Neural progenitor cell (in vitro differentiated cells): ENCODE data around the gene COA3. TPM values are rescaled to one million over a fixed set of nuclear protein-coding genes. Genes with fewer than 3 reads are reported as not detected.
A peak's percentile ranks its signal among the peaks of the same experiment; 100 is the strongest.

ENCODE experiments used
- DNase-seq: peaks from one replicate; pipeline ENCODE4 v3.0.0-alpha.2; 2016; ENCODE audit warnings: low spot score
- H2AFZ ChIP-seq: fragments of 200-600 bp; sonication (generic); replicated peaks from 2 replicates; pipeline ENCODE4 v1.6.1; 2016; ENCODE audit warnings: antibody characterized with exemption
- H3F3A ChIP-seq: fragments of 200-600 bp; sonication (generic); 2 replicates; pipeline ENCODE4 v1.6.1; 2016; ENCODE audit warnings: antibody characterized with exemption, low read depth
- H3K27ac ChIP-seq: fragments of 200-600 bp; sonication (generic); 2 replicates; pipeline ENCODE4 v1.5.1; 2016; ENCODE audit warnings: mild to moderate bottlenecking
- H3K27me3 ChIP-seq: fragments of 200-600 bp; sonication (generic); 2 replicates; pipeline ENCODE4 v1.6.1; 2016; ENCODE audit warnings: mild to moderate bottlenecking, moderate library complexity
- H3K36me3 ChIP-seq: fragments of 200-600 bp; sonication (generic); 2 replicates; pipeline ENCODE4 v1.5.1; 2016
- H3K4me1 ChIP-seq: fragments of 200-600 bp; sonication (generic); 2 replicates; pipeline ENCODE4 v1.6.1; 2016; ENCODE audit warnings: mixed run types
- H3K4me2 ChIP-seq: fragments of 200-600 bp; sonication (generic); 2 replicates; pipeline ENCODE4 v1.6.1; 2016
- H3K4me3 ChIP-seq: fragments of 200-600 bp; sonication (generic); 2 replicates; pipeline ENCODE4 v1.5.1; 2016
- H3K79me2 ChIP-seq: fragments of 200-600 bp; sonication (generic); 2 replicates; pipeline ENCODE4 v1.6.1; 2016; ENCODE audit warnings: low read depth
- H3K9ac ChIP-seq: fragments of 200-600 bp; sonication (generic); 2 replicates; pipeline ENCODE4 v1.6.1; 2016
- H3K9me3 ChIP-seq: fragments of 200-600 bp; sonication (generic); 2 replicates; pipeline ENCODE4 v1.5.1; 2016; ENCODE audit warnings: low read depth
- H4K20me1 ChIP-seq: fragments of 200-600 bp; sonication (generic); 2 replicates; pipeline ENCODE4 v1.6.1; 2016; ENCODE audit warnings: low read depth
- H3K27ac Mint-ChIP-seq: 3 replicates; pipeline ENCODE4 v1.8.0; 2021; ENCODE audit warnings: mixed read lengths
- H3K27me3 Mint-ChIP-seq: 2 replicates; pipeline ENCODE4 v1.8.0; 2022; ENCODE audit warnings: low read depth, mild to moderate bottlenecking, inconsistent platforms, moderate library complexity, mixed read lengths; ENCODE audit not compliant: insufficient read depth
- H3K36me3 Mint-ChIP-seq: 3 replicates; pipeline ENCODE4 v1.8.0; 2021; ENCODE audit warnings: mixed read lengths
- H3K4me1 Mint-ChIP-seq: 3 replicates; pipeline ENCODE4 v1.8.0; 2021; ENCODE audit warnings: mixed read lengths
- H3K4me3 Mint-ChIP-seq: 3 replicates; pipeline ENCODE4 v1.8.0; 2021; ENCODE audit warnings: mild to moderate bottlenecking, moderate library complexity, mixed read lengths
- H3K9me3 Mint-ChIP-seq: 3 replicates; pipeline ENCODE4 v1.8.0; 2020; ENCODE audit warnings: mixed read lengths
- CTCF ChIP-seq: fragments of 200-600 bp; sonication (generic); IDR thresholded peaks from 2 replicates; pipeline ENCODE4 v1.5.1; 2017; ENCODE audit warnings: antibody characterized with exemption, mild to moderate bottlenecking
- EZH2 ChIP-seq: fragments of 200-600 bp; sonication (generic); IDR thresholded peaks from 2 replicates; pipeline ENCODE4 v1.6.1; 2017; ENCODE audit warnings: antibody characterized with exemption, mild to moderate bottlenecking, moderate library complexity
- EZH2phosphoT487 ChIP-seq: fragments of 200-600 bp; sonication (generic); IDR thresholded peaks from 2 replicates; pipeline ENCODE4 v1.6.1; 2017; ENCODE audit warnings: antibody characterized with exemption
- total RNA-seq: library from RNA; depleted of rRNA; stranded (reverse); fragments of >200 nt; gene quantifications from 2 replicates; pipeline ENCODE4 v1.2.3, GENCODE V29; 2015; ENCODE audit warnings: low replicate concordance

COA3 gene
- total RNA-seq, 1 donor from 2014 or later, result 61.2 TPM

GRCh38 chr17:42798011-42798382, 507 bp downstream of the COA3 start:
- peaks cover 7% of the 10 kb centered on the region for H3K4me1 ChIP-seq

GRCh38 chr17:42797067-42798007, 1.2 kb downstream of the COA3 start:
- Histone ChIP-seq H3K36me3 (no peaks in the 10 kb centered on the region), H3K27ac (no peak overlapping the region), H2AFZ (no peak overlapping the region), H3K27me3 (peaks cover 24% of the 10 kb centered on the region), H3K9ac (peak overlapping the region; percentile 73), H3K4me3 (peak overlapping the region; percentile 87), H3K79me2 (peaks cover 16% of the 10 kb centered on the region), H3K4me2 (peak overlapping the region; percentile 92), H3K4me1 (peaks cover 7% of the 10 kb centered on the region), H4K20me1 (no peaks in the 10 kb centered on the region), H3K9me3 (no peaks in the 10 kb centered on the region), H3F3A (no peaks in the 10 kb centered on the region)
- peaks cover 9% of the 10 kb centered on the region for H3K4me1 Mint-ChIP-seq
- TF ChIP-seq CTCF, result no peak
- no peak for TF ChIP-seq EZH2phosphoT487
- TF ChIP-seq EZH2, result no peak
- peaks cover 20% of the 10 kb centered on the region for H3K27me3 Mint-ChIP-seq
- peaks cover 14% of the 10 kb centered on the region for H3K36me3 Mint-ChIP-seq
- peak overlapping the region; percentile 95 for H3K4me3 Mint-ChIP-seq
- DNase-seq, result no peak
- H3K27ac Mint-ChIP-seq, result no peak overlapping the region
- peaks cover 3% of the 10 kb centered on the region for H3K9me3 Mint-ChIP-seq

More at GRCh38 chr17:42798011-42798382, 507 bp downstream of the COA3 start:
- Histone ChIP-seq H3K9me3 (no peaks in the 10 kb centered on the region), H3K9ac (peak overlapping the region; percentile 73), H2AFZ (peak overlapping the region; percentile 74), H3K36me3 (no peaks in the 10 kb centered on the region), H3K27ac (no peak overlapping the region), H3K4me3 (peak overlapping the region; percentile 87), H3K4me2 (peak overlapping the region; percentile 92), H3F3A (no peaks in the 10 kb centered on the region), H3K27me3 (peaks cover 30% of the 10 kb centered on the region), H3K79me2 (peaks cover 16% of the 10 kb centered on the region), H4K20me1 (no peaks in the 10 kb centered on the region)
- Mint-ChIP-seq H3K9me3 (peaks cover 3% of the 10 kb centered on the region), H3K27me3 (peaks cover 19% of the 10 kb centered on the region), H3K27ac (no peak overlapping the region), H3K4me1 (peaks cover 14% of the 10 kb centered on the region), H3K36me3 (peaks cover 14% of the 10 kb centered on the region), H3K4me3 (peak overlapping the region; percentile 95)
- DNase-seq, result no peak
- no peak for TF ChIP-seq CTCF
- TF ChIP-seq EZH2phosphoT487, result no peak
- TF ChIP-seq EZH2, result no peak

GRCh38 chr17:42796066-42796758, 2.3 kb downstream of the COA3 start:
- no peak overlapping the region for H3K4me3 ChIP-seq
- no peaks in the 10 kb centered on the region for H3K36me3 ChIP-seq
- H3K27ac ChIP-seq, result no peak overlapping the region
- no peaks in the 10 kb centered on the region for H4K20me1 ChIP-seq
- no peak overlapping the region for H3K27ac Mint-ChIP-seq
- peaks cover 9% of the 10 kb centered on the region for H3K4me1 Mint-ChIP-seq
- no peak overlapping the region for H2AFZ ChIP-seq
- no peaks in the 10 kb centered on the region for H3F3A ChIP-seq
- no peaks in the 10 kb centered on the region for H3K9me3 ChIP-seq
- peaks cover 17% of the 10 kb centered on the region for H3K27me3 ChIP-seq
- peaks cover 3% of the 10 kb centered on the region for H3K9me3 Mint-ChIP-seq
- no peak overlapping the region for H3K9ac ChIP-seq
- H3K36me3 Mint-ChIP-seq, result peaks cover 14% of the 10 kb centered on the region
- peaks cover 7% of the 10 kb centered on the region for H3K4me1 ChIP-seq
- H3K4me2 ChIP-seq, result no peak overlapping the region
- TF ChIP-seq EZH2phosphoT487 (no peak), CTCF (no peak), EZH2 (no peak)
- peaks cover 21% of the 10 kb centered on the region for H3K27me3 Mint-ChIP-seq
- no peak for DNase-seq
- peak overlapping the region; percentile 75 for H3K4me3 Mint-ChIP-seq
- H3K79me2 ChIP-seq, result peaks cover 16% of the 10 kb centered on the region
